GM18858 (cell line): ENCODE data around the gene MAST4.
"Not testable (repeated sequence)": the region's sequence is repeated elsewhere in the genome, so short reads cannot be mapped to it uniquely, and the experiment has no call there.

Experiments
- ATAC-seq: cut with Tn5 transposase; IDR thresholded peaks from one replicate; pipeline ENCODE4 v1.9.1; 2021; ENCODE audit not compliant: unreplicated experiment

Gene MAST4

DNA sequence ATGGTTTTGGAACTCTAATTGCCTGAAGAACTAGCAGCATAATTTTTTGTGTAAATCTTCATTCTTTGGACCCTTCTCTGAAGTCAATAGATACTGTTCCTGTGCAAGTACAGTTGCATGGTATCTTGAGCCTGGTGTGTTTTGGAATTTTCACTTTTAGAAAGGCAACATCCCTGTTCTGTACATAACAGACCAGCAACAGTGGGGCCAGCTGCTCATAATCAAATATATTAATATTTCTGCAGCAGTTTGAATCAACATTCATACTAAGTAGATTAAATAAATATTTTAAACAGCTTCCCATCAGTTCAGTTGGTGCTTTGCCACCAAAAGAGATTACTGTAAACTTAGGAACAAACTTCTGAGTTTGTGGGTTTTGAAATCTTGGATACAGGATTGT is 502.5 kb downstream of the MAST4 start:
- no peak for ATAC-seq

DNA sequence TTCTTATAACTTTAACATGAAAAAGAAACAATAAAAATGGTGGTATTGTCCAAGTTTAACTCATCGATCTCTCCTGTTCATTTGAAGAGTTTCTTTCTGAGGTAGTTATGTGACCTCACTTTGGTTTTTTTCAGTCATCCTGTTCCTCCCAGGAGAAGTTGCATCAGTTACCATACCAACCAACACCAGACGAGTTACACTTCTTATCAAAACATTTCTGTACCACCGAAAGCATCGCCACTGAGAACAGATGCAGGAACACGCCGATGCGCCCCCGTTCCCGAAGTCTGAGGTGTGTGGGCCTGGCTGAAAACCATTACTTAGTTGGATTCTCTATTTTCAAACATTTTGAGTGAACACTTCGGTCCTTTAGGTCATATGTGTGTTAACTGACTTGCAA is 504.1 kb downstream of the MAST4 start:
- ATAC-seq: no peak

DNA sequence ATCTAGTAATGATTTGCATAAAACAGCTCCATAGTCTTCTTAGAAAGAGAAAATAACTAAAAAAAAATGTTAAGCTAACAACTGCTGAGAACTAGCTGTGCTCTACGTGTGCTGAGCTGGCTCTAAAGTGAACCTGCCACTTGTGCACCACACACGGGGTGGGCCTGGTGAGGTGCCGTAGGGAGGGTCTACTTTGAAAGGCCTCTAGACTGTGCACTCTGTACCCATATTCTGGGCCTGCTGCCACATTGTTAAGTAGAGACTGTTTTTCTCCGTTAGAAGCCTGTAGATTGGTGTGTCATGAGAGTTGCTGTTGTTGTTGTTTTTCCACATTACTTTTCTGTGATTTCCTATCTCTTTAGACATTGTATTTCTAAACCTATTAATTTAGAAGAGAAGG is 506.5 kb downstream of the MAST4 start:
- no peak for ATAC-seq

DNA sequence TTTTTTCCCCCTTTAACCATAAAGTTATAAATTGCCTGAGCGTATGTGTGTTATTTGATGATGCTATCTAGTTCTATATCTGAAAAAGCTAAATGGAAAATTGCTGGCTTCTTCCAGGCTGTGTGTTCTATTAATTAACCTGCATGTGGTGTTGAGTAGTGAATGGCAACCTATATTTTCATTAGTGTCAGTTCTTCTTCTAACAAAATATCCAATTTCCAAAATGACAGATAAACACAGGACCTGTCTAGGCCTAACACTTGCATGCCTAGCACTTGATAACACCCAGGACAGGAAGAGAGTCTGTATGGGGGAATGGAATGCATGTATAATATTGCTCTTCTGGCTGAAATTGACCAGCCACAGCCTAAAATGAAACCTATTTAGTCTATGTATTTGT is 508.7 kb downstream of the MAST4 start:
- no peak for ATAC-seq

DNA sequence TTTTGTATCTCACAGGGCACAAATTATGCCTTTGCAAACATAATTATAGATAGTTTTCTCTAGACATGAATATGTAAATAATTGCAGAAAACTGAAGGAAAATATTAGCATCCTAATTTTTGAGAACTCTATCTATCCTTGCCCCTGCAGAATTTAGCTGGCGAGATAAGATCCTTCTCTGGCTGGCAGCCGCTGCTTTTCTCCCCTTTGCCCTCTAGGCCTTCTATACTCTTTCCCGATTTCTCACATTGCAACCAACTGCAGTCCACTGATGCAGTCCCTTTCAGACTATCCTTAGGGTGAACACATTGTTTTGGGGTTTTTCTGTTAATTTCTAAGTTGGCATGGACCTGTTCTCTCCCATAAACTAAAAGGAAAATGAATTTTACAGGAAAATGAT is 509.1 kb downstream of the MAST4 start:
- no peak for ATAC-seq

DNA sequence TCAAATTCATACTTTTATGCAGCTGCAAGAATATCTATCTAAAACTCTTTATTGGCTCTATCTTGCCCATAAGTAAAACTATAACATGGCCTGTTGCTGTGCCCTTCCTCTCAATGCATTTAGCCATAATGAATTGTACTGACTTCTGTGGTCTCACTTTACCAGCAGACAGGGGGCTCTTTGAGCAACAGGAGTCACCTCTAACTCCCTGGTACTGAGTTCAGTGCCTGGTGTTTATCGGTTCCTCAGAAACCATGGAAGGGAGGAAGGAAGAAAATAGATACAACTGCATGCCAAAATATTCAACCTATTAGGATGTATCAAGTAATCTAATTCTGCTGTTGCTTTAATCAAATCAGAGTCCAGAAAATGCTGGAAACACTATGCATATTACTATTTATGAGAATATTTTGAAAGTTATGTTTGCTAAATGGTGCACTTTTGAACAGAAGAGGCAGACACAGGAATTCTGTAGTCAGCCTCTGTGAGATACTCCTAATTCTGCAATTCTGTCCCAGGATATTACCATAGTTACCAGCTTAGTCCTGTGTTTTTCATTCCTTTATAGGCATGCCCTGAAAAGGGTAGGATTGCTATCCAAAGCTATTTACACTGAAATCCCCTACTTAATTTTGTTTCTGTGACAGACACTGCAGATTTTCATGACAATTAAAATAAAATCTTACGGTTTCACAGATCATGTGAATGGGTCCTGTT is 510.6 kb downstream of the MAST4 start:
- no peak for ATAC-seq

DNA sequence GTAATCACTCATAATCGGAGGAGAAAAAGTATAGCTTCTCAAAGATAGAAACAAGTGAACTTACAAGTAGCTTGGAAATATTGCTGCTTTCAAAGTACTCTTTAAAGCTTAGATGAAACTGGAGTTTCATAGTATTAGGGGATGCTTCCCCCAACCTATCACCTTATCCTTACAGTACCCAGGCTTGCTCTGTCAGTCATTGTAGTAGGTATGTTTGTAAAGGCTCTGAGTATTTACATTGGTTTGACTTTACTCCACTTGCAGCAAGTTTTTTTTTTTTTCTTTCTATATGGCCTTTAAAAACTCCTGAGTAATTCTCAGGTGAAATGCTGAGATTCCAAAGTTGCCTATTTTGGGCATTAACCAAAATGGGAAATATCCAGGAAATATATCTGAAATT is 515.6 kb downstream of the MAST4 start:
- no peak for ATAC-seq

DNA sequence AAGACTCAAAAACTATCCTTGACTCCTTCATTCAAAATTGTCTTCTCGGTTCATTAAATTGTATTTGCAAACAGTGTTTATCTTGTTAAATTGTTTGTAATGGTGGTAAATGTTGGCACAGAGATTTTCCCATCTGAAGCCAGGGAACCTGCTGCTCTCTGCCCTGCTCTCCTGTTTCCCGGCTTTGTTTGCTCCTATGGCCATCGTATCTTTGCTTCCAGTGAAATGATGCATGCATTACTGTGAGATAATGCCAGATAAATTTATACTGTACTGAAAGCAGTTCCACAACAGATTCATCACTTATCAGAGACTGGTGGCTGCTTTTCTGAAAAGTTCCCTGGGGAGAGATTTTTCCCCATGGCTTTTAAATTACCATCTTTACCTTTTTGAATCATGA is 519.1 kb downstream of the MAST4 start:
- no peak for ATAC-seq

DNA sequence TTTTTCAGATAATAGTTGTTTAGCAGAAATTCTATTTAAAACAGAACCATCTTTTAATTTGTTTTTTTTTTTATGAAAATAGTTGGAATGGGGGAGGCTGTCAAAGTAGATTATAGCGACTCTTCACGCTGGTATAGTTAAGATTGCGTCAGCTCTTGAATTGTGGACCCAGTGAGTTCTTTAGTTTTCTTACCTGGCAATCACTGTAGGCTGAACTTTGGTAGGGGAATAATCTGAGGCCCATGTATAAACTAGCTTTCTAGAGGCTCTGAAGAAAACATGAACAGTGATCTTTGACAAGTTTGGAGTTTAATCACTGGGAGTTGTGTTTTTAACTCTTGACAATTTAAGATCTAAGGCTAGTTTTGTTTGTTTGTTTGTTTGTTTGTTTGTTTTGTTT is 519.6 kb downstream of the MAST4 start:
- no peak for ATAC-seq

DNA sequence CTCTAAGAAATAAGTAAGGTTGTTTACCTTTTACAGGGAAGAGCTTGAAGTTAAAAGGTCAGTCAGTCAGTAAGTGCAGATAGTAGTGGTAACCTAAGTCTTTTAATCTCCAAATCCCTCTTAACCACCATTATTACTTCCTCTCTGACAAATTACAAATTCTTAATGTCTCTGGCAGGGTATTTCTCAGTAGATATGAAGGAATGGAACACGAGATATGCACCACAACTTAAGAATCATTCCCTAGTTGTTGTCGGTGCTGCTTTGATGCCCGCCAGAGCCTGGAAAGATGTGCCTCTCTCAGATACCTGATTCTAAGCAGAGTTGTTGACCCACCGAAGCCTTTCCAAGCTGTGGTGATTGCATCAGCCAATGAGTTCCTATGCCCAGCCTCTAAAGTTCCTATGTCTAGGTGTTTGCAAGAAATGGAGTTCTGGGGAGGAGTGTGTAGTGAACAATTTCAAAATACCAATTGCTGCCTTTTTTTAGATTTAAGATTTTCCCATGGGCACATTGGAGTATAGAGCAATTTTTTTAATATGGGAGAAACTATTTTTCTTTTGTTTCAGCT is 521.9 kb downstream of the MAST4 start:
- ATAC-seq: no peak

DNA sequence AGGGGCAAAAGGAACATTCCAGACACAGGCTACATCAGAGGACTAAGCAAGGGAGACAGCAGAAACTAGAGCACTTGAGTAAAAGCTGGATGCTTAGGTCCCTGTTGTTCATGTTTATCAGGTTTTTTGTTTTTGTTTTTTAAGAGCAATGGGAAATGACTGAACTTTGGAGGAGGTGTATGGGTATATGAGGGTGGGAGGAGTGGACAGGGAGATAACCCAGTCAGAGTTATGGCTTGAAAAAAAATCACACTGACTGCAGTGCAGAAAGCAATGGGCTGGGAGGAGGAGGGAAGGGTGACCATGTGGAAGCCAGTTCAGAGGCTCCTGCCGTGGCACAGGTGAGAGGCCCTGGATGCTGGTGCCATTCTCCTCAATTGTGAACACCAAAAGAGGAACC is 522.8 kb downstream of the MAST4 start:
- no peak for ATAC-seq

DNA sequence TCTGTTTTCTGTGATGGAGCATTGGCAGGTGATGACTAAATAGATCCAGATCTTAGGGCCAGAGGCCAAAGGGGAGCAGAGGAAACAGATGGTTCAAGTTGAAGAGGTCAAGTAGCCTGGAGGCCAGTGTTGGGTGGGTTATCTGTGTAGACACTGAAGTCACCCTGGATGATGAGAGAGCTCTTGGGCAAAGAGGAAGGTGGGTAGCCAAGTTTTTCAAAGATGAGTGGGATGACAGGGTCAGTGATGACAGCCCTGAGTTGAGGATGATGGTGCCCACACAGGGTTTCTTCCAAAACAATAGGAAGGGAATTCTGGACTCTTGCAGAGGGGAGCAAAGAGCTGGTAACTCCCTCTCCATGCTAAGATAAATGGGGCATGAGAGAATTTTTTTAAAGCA is 523.8 kb downstream of the MAST4 start:
- no peak for ATAC-seq

DNA sequence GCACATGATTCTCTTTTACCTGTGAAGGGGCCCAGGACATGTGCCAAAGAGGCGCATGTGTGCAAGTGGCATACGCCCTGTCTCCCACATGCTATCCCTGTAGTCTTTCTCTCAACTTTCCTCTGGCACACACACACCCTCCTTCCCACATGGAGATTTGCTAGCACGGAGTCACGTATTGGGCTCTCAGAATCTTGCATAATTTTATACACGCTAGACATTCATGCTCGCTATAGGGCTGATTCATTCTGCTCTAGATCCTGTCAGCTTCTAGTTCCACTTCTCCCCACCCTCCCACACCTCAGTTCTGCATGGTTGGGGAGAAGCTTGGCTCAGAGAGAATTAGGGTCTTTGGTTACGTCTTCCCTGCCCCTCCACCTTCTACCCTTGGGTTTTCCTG is 527.6 kb downstream of the MAST4 start:
- ATAC-seq: no peak

DNA sequence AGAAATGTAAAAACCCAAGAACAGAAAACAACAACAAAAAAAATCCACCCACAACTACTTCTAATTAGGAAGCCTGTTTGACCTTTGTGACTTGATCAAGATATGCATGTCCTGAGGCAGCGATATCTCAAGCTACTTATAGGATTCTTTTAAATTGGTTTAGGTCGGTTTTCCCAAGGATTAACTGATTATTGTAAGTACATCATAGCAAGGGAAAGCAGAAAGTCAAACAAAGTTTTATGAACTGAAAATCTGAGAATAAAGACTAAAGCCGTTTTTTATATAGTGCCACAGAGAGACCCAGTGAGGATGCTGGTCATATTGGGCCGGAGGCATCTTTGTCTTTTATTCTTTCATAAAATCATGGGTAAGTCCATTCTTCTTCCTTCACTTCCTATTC is 528.4 kb downstream of the MAST4 start:
- no peak for ATAC-seq

DNA sequence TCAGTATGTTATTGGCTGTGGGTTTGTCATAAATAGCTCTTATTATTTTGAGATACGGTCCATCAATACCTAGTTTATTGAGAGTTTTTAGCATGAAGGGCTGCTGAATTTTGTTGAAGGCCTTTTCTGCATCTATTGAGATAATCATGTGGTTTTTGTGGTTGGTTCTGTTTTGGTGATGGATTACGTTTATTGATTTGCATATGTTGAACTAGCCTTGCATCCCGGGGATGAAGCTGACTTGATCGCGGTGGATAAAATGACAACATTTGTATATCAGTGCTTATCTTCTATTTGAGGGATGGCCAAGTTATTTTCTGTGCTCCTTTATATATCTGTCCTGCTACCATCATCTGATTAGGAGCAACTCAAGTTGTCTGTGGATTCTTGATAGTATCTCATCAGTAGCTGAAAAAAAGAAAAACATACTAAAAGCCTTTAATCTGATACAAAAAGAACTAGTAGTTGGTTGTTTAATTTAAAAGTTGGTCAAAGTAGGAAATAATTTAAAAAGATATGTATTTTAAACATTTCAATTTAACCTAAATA is 531.2 kb downstream of the MAST4 start:
- ATAC-seq: not testable (repeated sequence)

DNA sequence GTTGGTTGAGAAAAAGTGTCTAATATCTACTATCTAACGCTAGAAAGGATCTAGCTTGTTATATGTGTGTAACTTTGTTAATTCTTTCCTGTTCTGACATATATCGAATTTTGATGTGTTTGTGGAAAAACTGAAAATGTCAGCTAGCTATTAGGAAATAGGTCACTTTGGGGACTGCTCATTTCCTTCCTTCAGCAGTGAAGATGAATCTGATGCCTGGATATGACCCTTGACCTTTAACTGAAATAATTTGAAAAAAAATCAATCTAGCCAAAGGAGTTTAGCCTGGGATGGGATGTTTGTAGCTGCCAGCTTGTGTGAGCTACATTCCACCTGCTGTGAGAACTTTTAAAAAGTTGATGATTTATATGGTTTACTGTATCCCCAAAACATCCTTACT is 533.6 kb downstream of the MAST4 start:
- no peak for ATAC-seq

DNA sequence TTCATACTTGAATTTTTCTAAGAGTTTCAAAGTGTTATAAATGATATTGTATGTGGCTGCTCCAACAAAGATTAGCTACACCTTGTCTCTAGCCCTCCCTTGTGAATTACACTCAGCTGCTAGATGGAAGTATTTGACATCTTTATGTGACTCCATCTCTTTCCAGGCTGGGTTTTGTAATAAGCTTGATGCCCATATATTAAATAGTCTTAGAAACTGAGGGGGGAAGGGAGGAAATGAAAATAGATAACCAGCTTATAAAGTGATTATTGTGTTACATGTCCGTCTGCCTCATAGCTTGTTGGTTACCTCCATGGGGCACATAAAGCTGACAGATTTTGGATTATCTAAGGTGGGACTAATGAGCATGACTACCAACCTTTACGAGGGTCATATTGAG is 537.0 kb downstream of the MAST4 start:
- ATAC-seq: no peak

DNA sequence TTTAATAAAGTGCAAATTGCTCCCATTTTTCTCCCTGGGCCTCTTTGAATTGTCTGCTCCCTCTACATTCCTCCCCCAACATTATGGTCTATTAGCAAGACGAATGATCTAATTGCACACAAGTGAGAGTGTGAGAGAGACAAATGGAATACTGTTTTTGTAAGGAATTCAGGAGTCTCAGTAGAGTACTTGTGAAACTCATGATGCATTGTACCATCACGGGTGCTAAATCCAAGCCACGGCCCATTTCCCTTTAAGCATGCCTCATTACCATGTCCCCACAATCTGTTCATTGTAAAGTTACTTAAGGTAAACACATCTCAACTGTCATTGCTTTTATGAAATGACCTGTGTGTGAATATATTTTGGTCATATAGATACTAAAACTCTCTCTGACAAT is 537.6 kb downstream of the MAST4 start:
- ATAC-seq: no peak

DNA sequence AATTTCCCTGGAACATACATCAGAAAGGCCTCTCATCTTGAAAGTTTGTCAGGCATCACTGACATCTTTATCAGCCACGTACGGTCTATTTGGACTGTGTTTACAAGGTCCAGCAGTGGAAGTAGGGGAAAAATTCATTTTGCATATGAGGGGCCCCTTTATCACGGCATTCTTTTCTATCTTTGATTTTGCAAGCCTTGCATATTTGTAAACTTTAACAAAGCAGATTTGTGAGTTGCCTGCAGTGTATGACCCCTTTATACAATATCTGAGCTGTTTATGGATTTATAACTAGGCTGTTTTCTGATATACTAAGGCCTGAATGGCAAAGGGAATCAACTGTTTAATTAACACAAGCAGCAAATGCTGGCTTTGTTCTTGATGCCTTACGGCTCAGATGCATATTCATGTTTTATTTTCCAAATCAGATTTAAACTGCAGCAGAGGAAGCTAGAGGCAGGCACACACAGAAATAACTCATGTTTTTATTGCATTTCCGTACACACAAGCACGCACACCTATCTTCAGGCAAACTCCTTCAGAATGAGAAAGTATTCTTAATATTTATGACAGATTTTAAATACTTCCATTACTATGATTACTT is 539.3 kb downstream of the MAST4 start:
- ATAC-seq: no peak

DNA sequence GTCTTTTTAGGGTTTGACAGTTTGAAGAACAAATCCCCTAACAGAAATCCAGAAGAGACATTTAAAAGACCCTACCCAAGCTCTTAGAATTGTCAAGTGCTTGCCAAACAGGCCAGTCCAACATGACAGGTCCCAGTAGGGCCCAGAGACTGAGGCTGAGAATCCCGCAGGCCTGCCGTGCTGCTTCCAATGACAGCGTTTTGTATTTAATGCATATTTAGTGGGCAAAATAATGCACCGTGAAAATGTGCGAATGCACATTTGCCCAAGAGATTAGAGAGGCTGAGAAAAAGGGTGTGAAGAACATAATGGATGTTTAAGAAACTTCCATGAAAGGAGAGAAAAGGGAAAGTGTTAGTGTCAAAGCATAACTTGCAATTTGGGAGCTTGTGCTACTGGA is 542.8 kb downstream of the MAST4 start:
- no peak for ATAC-seq

DNA sequence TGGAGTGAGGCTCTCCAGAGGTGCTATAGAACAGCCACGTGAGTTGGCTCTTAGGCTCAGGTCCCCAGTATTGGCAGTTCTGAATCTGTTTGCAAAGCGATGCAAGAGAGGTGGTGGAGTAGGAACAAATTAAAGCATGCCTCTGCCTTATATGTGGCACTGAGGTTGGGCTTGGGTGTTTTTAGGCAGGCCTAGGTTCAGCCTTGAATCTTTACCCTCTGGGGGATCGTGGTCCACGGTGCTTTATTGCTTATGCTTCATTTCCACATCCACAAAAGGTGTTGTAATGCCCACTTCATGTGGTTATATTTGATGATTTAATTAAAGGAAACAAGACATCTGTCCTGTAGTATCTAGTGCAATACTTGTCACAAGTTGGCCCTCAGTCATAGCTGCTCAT is 544.2 kb downstream of the MAST4 start:
- no peak for ATAC-seq

DNA sequence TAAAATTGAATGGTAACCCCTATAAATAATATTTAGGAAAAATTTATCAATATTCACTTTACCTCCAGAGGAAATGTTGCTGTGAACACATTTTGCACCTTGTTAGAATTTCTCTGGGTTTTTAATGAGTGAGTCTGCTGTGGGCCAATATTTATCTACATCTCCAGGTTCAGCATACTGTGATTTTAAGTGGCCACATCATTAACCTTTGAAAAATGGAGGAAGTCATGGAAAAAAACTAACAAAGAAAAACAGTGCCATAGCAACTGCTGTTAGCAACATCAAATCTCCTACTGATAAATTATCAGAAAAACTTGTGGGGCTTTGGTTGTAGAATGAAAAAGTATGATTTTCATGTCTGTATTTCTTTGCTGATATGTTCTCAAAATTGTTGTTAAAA is 545.5 kb downstream of the MAST4 start:
- no peak for ATAC-seq

DNA sequence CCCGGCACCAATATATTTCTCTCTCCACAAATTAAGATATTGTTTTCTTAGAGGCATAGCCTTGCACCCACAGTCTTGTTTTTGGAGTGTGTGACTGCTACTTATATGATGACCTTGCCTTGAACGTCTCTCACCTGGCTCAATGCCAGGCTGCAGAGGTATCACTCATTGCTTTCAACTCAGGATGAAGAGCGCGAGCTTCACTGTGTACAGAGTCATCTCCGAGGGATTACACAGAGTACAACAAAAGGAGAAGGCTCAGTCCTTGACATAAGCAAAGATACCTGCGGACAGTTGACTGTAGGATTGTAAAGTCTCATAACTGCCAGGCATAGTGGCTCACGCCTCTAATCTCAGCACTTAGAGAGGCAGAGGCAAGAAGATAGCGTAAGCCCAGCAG is 546.6 kb downstream of the MAST4 start:
- ATAC-seq: no peak
